Measurements from ENCODE around the gene HS3ST5.

GRCh38 chr6:114276783-114277182 is 66.0 kb downstream of the HS3ST5 start:
- TF ChIP-seq CTCF (IDR thresholded peaks at IDR 0.05) (no peak), POLR2A (IDR thresholded peaks at IDR 0.05) (no peak)
